ENCODE measurements around the gene FOXJ3. TPM values are rescaled to one million over a fixed set of nuclear protein-coding genes. Genes with fewer than 3 reads are reported as not detected.

The FOXJ3 gene
- total RNA-seq, 1 experiment from 2014 or later = 51.1 TPM

DNA sequence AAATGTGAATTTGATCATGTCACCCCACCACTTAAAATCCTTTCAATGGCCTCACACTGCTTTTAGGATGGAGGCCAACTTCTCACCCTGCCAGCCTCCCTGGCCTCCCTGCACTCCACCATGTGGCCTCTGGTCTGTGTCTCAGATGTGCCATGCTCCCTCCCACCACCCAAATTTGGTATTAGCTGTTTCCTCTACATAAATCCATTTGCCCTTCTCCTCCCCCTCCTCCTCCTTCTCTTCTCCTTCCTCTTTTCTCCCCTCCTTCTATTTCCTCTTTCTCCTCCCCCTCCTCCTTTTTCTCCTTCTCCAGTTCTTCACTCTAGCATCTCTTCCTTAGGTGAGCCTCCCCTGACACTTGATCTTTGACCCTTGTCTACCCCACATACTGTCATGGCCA is 198.6 kb downstream of the FOXJ3 start:
- no peaks in the 10 kb centered on the region for H3K9me2 ChIP-seq (ENCODE audit: insufficient read depth)
- H4K20me1 ChIP-seq (ENCODE audit: insufficient read depth) = no peaks in the 10 kb centered on the region
- TF ChIP-seq, protein P1, sequence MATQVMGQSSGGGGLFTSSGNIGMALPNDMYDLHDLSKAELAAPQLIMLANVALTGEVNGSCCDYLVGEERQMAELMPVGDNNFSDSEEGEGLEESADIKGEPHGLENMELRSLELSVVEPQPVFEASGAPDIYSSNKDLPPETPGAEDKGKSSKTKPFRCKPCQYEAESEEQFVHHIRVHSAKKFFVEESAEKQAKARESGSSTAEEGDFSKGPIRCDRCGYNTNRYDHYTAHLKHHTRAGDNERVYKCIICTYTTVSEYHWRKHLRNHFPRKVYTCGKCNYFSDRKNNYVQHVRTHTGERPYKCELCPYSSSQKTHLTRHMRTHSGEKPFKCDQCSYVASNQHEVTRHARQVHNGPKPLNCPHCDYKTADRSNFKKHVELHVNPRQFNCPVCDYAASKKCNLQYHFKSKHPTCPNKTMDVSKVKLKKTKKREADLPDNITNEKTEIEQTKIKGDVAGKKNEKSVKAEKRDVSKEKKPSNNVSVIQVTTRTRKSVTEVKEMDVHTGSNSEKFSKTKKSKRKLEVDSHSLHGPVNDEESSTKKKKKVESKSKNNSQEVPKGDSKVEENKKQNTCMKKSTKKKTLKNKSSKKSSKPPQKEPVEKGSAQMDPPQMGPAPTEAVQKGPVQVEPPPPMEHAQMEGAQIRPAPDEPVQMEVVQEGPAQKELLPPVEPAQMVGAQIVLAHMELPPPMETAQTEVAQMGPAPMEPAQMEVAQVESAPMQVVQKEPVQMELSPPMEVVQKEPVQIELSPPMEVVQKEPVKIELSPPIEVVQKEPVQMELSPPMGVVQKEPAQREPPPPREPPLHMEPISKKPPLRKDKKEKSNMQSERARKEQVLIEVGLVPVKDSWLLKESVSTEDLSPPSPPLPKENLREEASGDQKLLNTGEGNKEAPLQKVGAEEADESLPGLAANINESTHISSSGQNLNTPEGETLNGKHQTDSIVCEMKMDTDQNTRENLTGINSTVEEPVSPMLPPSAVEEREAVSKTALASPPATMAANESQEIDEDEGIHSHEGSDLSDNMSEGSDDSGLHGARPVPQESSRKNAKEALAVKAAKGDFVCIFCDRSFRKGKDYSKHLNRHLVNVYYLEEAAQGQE (IDR thresholded peaks at IDR 0.05; ENCODE audit: low read depth) = no peak
- TF ChIP-seq, protein P2, sequence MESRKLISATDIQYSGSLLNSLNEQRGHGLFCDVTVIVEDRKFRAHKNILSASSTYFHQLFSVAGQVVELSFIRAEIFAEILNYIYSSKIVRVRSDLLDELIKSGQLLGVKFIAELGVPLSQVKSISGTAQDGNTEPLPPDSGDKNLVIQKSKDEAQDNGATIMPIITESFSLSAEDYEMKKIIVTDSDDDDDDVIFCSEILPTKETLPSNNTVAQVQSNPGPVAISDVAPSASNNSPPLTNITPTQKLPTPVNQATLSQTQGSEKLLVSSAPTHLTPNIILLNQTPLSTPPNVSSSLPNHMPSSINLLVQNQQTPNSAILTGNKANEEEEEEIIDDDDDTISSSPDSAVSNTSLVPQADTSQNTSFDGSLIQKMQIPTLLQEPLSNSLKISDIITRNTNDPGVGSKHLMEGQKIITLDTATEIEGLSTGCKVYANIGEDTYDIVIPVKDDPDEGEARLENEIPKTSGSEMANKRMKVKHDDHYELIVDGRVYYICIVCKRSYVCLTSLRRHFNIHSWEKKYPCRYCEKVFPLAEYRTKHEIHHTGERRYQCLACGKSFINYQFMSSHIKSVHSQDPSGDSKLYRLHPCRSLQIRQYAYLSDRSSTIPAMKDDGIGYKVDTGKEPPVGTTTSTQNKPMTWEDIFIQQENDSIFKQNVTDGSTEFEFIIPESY (IDR thresholded peaks at IDR 0.05; ENCODE audit: extremely low read depth, insufficient replicate concordance, low read length) = no peak
- TF ChIP-seq TCF7L2 (IDR thresholded peaks at IDR 0.05; ENCODE audit: borderline replicate concordance, extremely low read depth, insufficient read depth, insufficient read length) = no peak
- TF ChIP-seq, protein P3, sequence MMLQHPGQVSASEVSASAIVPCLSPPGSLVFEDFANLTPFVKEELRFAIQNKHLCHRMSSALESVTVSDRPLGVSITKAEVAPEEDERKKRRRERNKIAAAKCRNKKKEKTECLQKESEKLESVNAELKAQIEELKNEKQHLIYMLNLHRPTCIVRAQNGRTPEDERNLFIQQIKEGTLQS (IDR thresholded peaks at IDR 0.05) = no peak
- TF ChIP-seq JUND (IDR thresholded peaks at IDR 0.05) = no peak
- no peak for TF ChIP-seq ZNF274 (IDR thresholded peaks at IDR 0.05; ENCODE audit: low read depth, low read length)
- TF ChIP-seq FOSL1 (IDR thresholded peaks at IDR 0.05; ENCODE audit: low read depth) = no peak
- TF ChIP-seq CEBPB (IDR thresholded peaks at IDR 0.05; ENCODE audit: low read depth) = no peak
- no peak for TF ChIP-seq ZFX (IDR thresholded peaks at IDR 0.05)
- TF ChIP-seq SIN3A (IDR thresholded peaks at IDR 0.05; ENCODE audit: low read depth) = no peak
- TF ChIP-seq EGR1 (IDR thresholded peaks at IDR 0.05; ENCODE audit: low read depth) = no peak
- no peak for TF ChIP-seq ELF1 (IDR thresholded peaks at IDR 0.05; ENCODE audit: borderline replicate concordance, low read depth)
- no peak for TF ChIP-seq RAD21 (IDR thresholded peaks at IDR 0.05; ENCODE audit: low read depth)
- TF ChIP-seq POLR2A (IDR thresholded peaks at IDR 0.05; ENCODE audit: borderline replicate concordance, extremely low read depth, insufficient read depth, insufficient read length) = no peak
- TF ChIP-seq SRF (IDR thresholded peaks at IDR 0.05; ENCODE audit: low read depth) = no peak
- no peak for TF ChIP-seq CBX3 (IDR thresholded peaks at IDR 0.05; ENCODE audit: low read depth)
- TF ChIP-seq, protein P4, sequence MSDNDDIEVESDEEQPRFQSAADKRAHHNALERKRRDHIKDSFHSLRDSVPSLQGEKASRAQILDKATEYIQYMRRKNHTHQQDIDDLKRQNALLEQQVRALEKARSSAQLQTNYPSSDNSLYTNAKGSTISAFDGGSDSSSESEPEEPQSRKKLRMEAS (IDR thresholded peaks at IDR 0.05) = no peak
- no peak for TF ChIP-seq YY1 (IDR thresholded peaks at IDR 0.05; ENCODE audit: extremely low read depth, insufficient replicate concordance, low read depth, low read length)
- ChIA-PET RAD21 (ENCODE audit: low non-redundant PET in 1 of 2, low total read pairs in 2 of 2, uncharacterized antibody in 2 of 2, unreplicated experiment in 2 of 2) (no interaction called here), CTCF (no interaction called here), POLR2A (no interaction called here)
- no peak for DNase-seq (ENCODE audit: low read depth, low spot score)
- no peak overlapping the region for H3K9ac ChIP-seq (ENCODE audit: low read length)
- no peak for ATAC-seq
- no peak overlapping the region for H2AFZ ChIP-seq (ENCODE audit: low read depth, low read length, poor library complexity, severe bottlenecking)
- no peaks in the 10 kb centered on the region for H3K27me3 ChIP-seq (ENCODE audit: insufficient read depth, low read length)
- no peak overlapping the region for H3K27ac ChIP-seq (ENCODE audit: low read depth, low read length)
- H3K36me3 ChIP-seq (ENCODE audit: control insufficient read depth in 1 of 2, insufficient read depth in 2 of 2, low read length in 2 of 2) = no peaks in the 10 kb centered on the region
- H3K4me1 ChIP-seq (ENCODE audit: control insufficient read depth in 1 of 2, insufficient read depth in 2 of 2, low read length in 2 of 2) = no peaks in the 10 kb centered on the region
- no peaks in the 10 kb centered on the region for H3K79me2 ChIP-seq (ENCODE audit: insufficient read depth, low read length)
- no peaks in the 10 kb centered on the region for H3K9me3 ChIP-seq (ENCODE audit: control insufficient read depth in 1 of 2, insufficient read depth in 1 of 2, low read depth in 1 of 2, low read length in 2 of 2)
- BruUV-seq (replicated peaks) = no TSS peak
- no peak overlapping the region for H3K4me2 ChIP-seq (ENCODE audit: low read length)
- no peak overlapping the region for H3K4me3 ChIP-seq (replicated peaks in 1 of 2; ENCODE audit: low read depth in 1 of 2, low read length in 2 of 2)
- intact Hi-C loops (cut with micrococcal nuclease) = no loop called here
